Kidney epithelial cell (primary cell): ENCODE data around the gene CDC37. TPM values are rescaled to one million over a fixed set of nuclear protein-coding genes. Genes with fewer than 3 reads are reported as not detected.
A peak's percentile ranks its signal among the peaks of the same experiment; 100 is the strongest.

ENCODE experiments used
- DNase-seq: peaks from one replicate; pipeline ENCODE4 v3.0.0-alpha.2; 2010; ENCODE audit warnings: low read depth
- H3K27me3 ChIP-seq: 2 replicates; pipeline ENCODE4 v1.6.0; 2011; ENCODE audit warnings: low read length; ENCODE audit not compliant: control insufficient read depth, insufficient read depth
- H3K36me3 ChIP-seq: 2 replicates; pipeline ENCODE4 v1.5.1; 2011; ENCODE audit warnings: low read length; ENCODE audit not compliant: control insufficient read depth, insufficient read depth
- H3K4me3 ChIP-seq: 2 replicates; pipeline ENCODE4 v1.5.1; 2011; ENCODE audit warnings: low read depth, mild to moderate bottlenecking, control low read depth, low read length
- total RNA-seq: library from RNA; depleted of rRNA; stranded (reverse); fragments of >200 nt; gene quantifications from 2 replicates; pipeline ENCODE4 v1.2.3, GENCODE V29; 2015
- TF ChIP-seq, protein P1 (sequence below): IDR thresholded peaks from 2 replicates; pipeline ENCODE4 v1.5.1; 2011; ENCODE audit warnings: mild to moderate bottlenecking, moderate library complexity, low read length, control low read depth, inconsistent platforms; ENCODE audit not compliant: insufficient read depth, poor library complexity, severe bottlenecking

The CDC37 gene
- total RNA-seq, 1 donor from 2014 or later: 327 TPM

DNA sequence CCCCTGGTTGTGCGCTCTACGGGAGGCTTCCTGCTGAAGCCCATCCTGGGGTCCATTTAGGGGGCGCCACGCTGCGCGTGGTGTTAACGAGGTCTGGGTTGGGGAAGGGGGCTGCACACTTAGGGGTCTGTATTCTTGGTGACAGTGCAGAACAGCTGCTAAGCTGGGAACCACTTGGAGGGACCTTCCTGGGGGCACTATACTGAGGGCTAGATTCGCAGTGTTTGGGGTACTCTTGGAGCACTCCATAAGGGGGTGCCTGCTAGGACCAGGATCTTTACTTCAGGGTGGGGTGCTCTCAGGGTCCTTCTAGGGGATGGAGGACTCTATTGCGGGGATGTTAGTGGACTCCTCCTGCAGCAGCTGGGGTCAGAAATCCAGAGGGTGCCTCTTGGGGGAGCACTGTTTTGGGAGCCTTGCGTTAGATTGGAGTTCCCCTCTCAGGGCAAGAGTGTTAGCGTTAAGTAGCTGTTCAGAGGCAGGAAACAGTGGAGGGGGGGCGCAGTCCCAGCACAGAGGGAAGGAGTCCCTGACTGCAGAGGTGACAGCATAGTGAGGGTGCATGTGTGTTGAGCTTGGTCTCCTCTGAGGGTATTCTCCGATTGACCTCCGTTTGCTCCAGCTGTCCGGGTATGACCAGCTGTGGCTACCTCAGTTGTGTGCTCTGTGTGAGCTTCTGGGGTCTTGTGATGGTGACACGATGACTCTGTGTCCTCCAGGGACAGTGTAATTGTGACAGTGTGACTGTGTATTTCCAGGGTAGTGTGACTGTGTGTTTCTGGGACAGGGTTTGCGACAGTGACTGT, 18.1 kb upstream of the CDC37 start:
- TF ChIP-seq, protein P1, sequence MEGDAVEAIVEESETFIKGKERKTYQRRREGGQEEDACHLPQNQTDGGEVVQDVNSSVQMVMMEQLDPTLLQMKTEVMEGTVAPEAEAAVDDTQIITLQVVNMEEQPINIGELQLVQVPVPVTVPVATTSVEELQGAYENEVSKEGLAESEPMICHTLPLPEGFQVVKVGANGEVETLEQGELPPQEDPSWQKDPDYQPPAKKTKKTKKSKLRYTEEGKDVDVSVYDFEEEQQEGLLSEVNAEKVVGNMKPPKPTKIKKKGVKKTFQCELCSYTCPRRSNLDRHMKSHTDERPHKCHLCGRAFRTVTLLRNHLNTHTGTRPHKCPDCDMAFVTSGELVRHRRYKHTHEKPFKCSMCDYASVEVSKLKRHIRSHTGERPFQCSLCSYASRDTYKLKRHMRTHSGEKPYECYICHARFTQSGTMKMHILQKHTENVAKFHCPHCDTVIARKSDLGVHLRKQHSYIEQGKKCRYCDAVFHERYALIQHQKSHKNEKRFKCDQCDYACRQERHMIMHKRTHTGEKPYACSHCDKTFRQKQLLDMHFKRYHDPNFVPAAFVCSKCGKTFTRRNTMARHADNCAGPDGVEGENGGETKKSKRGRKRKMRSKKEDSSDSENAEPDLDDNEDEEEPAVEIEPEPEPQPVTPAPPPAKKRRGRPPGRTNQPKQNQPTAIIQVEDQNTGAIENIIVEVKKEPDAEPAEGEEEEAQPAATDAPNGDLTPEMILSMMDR: no peak
- DNase-seq: no peak
- no peak overlapping the region for H3K4me3 ChIP-seq
- H3K27me3 ChIP-seq: peaks cover 80% of the 10 kb centered on the region
- no peaks in the 10 kb centered on the region for H3K36me3 ChIP-seq

DNA sequence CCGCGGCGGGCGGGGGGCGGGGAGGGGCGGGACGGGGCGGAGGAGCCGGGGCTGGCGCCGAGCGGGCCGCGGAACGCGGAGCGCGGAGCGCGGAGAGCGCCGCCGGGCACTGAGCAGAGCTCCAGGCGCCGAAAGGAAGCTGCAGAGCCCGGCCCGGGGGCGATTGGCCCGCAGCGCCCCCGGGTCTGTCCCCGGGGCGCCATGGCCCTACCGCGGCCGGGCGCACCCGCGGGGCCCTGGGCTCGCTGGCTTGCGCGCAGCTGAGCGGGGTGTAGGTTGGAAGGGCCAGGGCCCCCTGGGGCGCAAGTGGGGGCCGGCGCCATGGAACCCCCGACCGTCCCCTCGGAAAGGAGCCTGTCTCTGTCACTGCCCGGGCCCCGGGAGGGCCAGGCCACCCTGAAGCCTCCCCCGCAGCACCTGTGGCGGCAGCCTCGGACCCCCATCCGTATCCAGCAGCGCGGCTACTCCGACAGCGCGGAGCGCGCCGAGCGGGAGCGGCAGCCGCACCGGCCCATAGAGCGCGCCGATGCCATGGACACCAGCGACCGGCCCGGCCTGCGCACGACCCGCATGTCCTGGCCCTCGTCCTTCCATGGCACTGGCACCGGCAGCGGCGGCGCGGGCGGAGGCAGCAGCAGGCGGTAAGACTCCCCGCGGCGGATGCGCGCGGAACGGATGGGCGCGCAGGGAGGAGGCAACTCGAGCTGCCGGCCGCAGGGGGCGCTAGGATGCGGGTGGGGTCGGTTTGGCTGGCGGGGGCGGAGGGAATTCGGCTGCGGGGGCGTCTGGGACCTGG, 17.3 kb upstream of the CDC37 start, which contains the start of gene PDE4A:
PDE4A (plus strand) TSS at position 95 of the 796 bp plus-strand sequence; CDS start at position 322, 227 bp downstream.
- H3K4me3 ChIP-seq: peak within 1 kb of the TSS; percentile 28
- no peak for DNase-seq
- H3K36me3 ChIP-seq: no peaks in the 10 kb centered on the region
- TF ChIP-seq, protein P1: peak; percentile 57
- H3K27me3 ChIP-seq: peaks cover 86% of the 10 kb centered on the region

DNA sequence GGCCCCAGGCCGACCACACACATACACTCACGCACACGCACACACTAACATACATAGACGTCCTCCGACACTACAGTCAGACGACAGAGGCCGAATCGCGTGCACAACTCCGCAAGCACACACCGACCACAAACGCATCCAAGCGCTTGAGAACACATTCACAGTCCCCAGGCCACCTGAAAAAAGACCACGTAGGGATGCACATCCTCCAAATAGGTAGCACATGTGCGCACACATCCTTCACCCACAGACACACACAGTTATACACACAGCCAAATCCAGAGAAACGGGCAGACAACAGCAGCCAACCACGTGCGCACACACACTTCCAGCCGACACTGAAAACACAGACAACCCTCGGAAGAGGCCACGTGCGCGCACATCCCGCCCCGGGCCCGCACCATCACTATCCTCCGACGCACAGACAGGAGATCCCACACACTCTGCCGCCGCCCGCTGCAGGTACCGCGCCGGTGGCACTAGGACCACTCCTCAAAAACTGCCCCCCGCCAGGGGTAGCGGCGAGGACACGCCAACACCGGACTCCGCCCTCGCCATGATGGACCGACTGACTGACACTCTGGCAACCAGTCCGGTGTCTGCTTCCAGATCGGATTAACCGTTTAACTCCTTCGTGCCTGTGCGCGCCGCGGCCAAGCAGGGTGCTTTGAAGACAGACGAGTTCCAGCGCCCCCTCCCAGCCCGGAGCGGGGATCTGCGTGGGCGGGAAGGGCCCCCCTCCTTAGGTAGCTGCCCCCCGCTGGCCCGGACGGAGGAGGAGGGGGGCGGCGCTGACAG, 16.5 kb upstream of the CDC37 start:
- H3K36me3 ChIP-seq: no peaks in the 10 kb centered on the region
- TF ChIP-seq, protein P1: no peak
- peaks cover 80% of the 10 kb centered on the region for H3K27me3 ChIP-seq
- H3K4me3 ChIP-seq: peak overlapping the region; percentile 28
- no peak for DNase-seq

DNA sequence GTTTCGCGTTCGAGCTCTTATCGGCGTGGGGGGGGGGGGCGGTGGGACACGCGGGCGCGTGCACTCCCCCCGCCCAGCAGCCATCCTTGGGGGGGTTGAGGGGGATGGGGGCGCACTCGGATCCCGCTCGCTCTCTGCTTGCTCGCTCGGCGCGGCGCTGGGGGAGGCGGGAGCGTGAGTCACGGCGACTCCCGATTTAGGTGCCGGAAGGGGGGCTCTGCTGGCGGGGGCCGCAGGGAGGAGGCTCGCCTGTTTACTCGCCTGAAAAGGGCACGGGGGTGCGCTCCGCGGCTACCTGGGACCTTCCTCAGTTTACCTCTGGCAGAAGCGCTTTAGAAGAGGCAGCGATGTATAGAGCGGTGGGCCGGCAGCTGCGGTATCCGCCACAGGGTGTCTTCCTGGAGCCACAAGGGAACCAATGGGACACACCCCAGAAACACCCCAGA, 15.9 kb upstream of the CDC37 start:
- Histone ChIP-seq H3K27me3 (peaks cover 73% of the 10 kb centered on the region), H3K36me3 (no peaks in the 10 kb centered on the region), H3K4me3 (no peak overlapping the region)
- no peak for DNase-seq
- TF ChIP-seq, protein P1: no peak

DNA sequence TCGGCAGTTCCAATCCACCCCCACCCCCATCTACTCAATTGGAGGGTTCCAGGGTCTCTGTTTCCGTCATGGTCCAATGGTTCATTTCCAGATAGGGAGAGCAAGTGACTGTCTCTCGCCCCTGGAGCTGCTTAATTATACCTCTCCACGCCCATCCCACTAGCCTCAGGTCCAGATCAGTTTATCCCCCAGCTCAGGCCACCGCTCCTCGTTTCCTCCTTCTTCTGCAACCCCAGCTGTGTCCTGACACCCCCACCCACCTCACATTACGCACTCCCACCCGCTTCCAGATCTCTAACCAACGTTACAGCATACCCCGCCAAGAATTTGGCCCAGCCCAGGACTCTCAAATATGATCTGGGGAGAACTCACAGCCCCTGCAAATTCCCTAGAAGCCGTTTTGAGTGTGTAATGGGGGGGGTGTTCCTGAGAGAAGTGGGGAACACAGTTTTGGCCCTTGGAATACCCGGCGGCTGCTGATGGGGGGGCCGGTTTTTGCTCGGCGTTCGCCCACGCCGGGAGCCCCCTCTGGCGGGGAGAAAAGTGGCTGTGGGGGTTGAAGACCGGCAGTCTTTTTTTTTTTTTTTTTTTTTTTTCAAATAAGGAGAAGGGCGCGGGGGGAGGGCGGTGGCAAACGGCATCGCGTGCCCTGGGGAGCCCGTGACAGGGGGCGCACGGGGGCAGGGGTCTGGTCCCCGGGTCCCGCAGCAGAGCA, 15.3 kb upstream of the CDC37 start:
- TF ChIP-seq, protein P1: peak; percentile 18
- Histone ChIP-seq H3K4me3 (no peak overlapping the region), H3K36me3 (no peaks in the 10 kb centered on the region), H3K27me3 (peaks cover 70% of the 10 kb centered on the region)
- no peak for DNase-seq
